ENCODE results near the gene TRPM4.
"Not testable (repeated sequence)": the region's sequence is repeated elsewhere in the genome, so short reads cannot be mapped to it uniquely, and the experiment has no call there.

TRPM4 gene

DNA sequence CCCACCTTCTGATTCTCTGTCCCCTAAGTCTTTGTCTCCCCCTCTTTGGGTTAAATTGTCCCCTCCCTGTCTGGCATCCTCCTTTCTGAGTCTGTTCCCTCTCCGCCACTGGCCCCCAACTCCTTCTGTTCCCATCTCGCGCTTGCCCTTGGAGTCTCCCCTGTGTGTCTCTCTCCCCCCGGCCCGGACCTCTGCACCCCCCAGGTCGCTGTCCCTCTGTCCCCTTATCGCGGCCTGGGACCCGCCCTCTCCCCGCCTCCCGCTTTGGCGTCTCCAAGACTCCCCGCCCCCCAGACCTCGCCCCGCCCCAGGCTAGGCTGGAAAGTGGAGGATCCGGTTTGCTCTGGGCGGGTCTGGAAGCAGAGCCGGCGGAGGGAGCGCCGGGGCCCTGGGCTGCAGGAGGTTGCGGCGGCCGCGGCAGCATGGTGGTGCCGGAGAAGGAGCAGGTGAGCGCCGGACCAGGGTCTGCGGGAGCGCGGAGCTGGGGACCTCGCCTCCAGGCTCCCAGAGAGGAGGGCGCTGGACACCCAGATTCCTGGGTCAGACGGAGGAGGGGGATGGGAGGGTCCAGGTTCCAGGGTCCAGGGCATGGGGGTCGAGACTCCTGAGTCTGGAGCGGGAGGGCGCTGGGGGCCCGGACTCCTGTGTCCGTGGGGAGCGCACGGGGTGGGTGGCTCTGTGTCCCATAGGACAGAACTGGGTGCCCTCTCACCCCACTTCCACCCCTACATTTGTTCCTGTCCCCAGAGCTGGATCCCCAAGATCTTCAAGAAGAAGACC lies at the start of gene TRPM4:
Gene TRPM4 (plus strand): TSS at position 348 of the 780 bp plus-strand sequence. CDS start 75 bp downstream, at position 423.
- DNase-seq (ENCODE audit: low read depth, low spot score) = no peak

DNA sequence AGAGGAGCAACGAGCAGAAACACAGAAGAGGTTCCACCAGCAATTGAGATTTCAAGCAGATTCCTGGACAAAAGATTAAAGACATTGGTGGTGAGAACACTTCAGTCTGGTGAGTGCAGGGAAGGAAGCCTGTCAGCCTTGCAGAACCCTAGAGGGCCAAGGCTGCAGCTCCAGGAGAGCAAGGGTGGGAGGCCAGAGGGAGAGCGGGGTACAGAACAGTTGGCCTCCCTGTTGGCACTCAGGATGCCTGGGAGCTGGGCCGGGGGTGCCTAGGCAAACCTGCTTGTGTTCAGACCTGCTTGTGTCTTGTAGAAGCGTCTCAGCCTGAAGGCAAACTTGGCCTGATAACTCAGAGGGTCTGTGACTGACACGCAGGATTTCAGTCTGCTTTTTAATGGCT lies 48.5 kb upstream of the TRPM4 start:
- DNase-seq (ENCODE audit: low read depth, low spot score) = no peak

DNA sequence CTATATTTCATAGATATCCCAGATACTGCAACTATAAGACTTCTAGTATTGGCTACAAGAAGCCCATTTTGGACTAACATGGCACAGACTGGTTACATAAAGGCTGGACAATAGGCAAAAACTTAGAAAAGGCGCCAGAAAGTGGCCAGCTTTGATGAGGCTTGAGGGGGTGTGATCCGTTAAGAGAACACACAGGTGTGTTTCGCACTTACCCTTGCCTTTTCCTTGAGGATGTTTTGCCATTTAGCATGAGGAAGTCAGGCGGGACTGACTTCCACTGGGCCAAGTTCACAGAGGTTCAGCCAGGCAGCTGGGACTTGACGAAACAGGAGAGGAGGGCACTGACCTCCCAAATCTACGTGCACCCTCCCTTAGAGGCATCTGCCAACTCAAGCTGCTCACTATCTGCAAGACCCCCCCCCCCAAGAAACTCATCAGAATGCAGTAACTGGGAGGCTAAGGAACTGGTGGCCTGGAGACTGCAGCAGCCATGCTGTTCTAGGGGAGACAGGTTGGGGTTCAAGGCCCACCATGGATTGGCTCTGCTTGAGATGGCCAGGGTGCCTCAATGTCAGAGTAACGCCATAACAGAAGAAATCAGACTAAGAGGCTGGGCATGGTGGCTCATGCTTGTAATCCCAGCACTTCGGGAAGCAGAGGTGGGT lies 47.9 kb upstream of the TRPM4 start:
- no peak for DNase-seq (ENCODE audit: low read depth, low spot score)

DNA sequence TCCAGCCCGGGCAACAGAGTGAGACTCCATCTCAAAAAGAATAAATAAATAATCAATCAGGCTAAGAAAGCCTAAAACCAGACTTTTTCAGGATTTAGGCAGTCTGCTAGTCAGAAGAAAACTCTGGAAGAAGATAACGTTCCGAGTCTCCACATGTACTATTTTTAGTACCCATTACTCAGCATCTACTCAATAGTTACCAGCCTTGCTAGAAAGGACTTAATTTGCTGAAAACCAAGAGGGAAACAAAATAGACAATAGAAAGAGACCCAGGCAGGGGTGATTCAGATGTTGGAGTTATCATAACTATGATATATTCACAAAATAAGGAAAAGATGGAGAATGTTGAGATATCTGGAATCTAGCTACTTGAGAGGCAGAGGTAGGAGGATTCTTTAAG lies 47.0 kb upstream of the TRPM4 start:
- no peak for DNase-seq (ENCODE audit: low read depth, low spot score)

DNA sequence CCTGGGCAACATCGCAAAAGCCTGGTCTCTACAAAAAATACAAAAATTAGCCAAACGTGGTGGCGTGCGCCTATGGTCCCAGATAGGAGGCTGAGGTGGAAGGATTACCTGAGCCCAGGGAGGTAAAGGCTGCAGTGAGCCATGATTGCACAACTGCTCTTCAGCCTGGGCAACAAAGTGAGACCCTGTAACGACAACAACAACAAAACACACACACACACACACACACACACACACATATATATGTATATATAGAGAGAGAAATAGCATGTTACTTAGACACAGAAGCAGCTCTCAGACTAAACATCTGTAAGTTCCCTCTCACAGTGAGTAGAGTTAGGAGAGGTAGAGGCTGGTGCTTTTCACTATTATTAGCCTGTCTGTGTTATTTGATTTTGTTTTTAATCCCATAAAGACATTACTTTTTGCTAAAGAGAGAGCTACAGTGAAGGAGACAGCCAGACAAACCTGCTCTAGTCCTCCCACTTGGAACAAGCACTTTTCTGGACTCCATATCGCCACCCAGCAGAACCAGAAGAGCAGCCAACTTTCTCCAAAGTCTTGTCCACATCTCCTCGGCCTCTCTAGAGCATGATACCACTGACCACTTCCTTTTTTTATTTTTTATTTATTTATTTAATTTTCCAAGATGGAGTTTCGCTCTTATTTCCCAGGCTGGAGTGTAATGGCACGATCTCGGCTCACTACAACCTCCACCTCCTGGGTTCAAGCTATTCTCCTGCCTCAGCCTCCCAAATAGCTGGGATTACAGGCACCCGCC lies 46.2 kb upstream of the TRPM4 start:
- DNase-seq (ENCODE audit: low read depth, low spot score) = no peak

DNA sequence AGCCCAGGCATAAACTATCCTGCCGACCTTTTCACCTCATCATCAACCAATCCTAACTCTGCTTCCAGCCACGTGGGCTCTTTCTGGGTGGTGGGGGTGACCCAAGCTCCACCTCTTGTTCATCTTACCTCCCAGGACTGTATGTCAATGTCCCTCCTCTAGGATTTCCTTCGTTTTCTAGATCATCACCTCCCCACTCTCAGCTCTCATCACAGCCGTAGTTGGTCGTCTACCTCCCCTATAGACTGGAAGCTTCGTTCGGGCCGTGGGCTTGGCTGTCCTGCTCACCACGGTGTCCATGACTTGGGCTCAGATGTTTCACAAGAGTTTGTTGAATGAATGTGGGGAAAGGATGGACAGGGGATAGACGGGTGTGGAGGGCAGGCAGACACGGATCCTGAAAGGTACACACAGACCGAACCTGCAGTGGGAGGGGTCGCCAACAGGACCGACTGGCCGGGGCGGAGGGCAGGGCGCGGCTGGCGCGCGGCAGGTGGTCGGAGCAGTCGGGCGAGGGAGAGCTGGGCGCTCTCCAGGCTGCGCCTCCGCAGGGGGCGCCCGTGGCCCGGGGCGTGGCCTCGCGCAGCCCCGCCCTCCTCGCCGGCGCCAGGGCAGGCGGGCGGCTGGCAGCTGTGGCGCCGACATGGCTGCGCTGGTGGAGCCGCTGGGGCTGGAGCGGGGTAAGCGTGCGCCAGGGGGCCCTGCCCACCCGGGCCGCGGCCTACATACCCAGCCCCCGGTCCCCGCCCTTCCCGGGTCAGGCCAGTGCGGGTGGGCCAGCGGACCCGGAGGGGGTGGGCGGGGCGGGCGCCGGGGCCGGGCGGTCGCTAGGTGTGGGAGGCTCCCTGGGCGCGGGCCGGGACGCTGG lies 43.6 kb upstream of the TRPM4 start, which contains the start of gene LIN7B:
Gene LIN7B (plus strand): TSS at position 609 of the 868 bp plus-strand sequence. CDS start 35 bp downstream, at position 644.
- DNase-seq (ENCODE audit: low read depth, low spot score) = no peak

DNA sequence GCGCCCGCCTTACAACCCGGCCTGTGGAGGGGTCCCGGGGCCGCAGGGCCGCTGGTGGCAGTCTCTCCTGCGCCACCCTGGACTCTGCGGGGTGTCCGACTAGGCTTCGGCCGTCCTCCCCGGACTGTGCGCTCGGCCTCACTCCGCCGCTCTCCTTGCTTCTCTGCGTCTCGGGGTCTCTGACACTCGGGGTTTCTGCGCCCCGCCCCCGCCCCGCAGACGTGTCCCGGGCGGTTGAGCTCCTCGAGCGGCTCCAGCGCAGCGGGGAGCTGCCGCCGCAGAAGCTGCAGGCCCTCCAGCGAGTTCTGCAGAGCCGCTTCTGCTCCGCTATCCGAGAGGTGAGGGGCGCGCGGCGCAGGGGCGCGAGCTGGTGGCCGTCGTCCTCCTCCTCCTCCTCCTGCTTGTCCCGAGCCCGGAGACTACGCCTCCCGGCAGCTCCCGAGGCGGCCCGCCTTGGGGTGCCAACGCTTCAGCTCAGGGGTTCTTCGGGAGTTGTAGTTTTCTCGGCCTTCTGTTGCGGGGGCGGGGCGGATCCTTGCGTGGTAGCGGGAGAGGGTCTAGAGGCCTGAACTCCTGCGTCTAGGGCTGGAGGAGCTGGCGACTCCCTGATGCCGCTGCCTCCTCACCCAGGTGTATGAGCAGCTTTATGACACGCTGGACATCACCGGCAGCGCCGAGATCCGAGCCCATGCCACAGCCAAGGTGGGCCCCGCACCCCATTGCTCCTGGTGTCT lies 42.8 kb upstream of the TRPM4 start:
- no peak for DNase-seq (ENCODE audit: low read depth, low spot score)

DNA sequence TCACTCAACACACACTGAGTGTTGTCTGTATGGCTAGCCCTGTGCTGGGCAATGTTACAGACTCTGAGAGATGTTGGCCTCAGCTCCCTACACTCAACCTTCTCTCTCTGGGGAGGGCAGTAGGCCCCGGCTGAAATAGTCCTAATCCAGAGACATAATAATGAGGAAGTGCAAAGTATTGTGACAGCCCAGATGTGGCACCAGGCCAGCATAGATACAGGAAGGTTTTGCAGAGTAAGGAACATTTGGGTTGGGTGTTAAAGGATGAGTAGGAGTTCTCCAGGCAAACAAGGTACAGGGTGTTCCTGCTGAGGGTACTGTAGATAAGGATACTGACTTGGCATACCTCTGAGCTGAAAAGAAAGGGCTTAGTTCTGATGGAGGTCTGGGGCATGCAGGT lies 41.0 kb upstream of the TRPM4 start:
- no peak for DNase-seq (ENCODE audit: low read depth, low spot score)

DNA sequence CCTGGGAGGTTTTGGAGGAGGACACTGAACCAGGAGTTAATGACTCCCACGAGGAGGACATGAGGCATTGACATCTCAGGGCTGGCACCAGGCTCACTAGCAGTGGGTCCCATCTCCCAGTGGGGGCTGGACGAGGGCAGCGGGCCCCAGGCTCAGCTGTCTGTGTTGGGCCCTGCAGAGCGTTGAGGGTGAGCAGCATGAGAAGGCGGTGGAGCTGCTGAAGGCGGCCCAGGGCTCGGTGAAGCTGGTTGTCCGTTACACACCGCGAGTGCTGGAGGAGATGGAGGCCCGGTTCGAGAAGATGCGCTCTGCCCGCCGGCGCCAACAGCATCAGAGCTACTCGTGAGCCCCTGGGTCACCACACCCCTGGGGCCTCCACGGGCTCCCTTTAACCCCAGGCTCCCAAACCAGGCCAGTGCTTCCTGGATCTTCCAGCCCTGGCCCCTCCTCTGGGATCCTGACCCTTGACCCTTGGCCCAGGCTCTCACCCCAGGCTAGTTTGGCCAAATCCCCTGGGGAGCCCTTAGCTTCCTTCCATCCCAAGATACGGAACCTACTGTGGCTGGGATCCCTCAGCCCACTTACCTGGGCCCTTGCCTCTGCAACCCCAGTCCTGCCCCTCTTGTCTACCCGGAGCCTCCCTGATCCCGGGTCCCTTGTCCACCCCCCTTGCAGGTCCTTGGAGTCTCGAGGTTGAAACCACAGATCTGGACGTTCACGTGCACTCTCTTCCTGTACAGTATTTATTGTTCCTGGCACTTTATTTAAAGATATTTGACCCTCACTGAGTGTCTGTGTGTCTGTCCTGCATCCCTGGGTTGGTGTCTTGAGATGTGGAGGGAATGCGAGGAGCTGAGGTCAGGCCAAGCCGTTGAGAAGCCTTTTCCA lies 39.7 kb upstream of the TRPM4 start:
- no peak for DNase-seq (ENCODE audit: low read depth, low spot score)

DNA sequence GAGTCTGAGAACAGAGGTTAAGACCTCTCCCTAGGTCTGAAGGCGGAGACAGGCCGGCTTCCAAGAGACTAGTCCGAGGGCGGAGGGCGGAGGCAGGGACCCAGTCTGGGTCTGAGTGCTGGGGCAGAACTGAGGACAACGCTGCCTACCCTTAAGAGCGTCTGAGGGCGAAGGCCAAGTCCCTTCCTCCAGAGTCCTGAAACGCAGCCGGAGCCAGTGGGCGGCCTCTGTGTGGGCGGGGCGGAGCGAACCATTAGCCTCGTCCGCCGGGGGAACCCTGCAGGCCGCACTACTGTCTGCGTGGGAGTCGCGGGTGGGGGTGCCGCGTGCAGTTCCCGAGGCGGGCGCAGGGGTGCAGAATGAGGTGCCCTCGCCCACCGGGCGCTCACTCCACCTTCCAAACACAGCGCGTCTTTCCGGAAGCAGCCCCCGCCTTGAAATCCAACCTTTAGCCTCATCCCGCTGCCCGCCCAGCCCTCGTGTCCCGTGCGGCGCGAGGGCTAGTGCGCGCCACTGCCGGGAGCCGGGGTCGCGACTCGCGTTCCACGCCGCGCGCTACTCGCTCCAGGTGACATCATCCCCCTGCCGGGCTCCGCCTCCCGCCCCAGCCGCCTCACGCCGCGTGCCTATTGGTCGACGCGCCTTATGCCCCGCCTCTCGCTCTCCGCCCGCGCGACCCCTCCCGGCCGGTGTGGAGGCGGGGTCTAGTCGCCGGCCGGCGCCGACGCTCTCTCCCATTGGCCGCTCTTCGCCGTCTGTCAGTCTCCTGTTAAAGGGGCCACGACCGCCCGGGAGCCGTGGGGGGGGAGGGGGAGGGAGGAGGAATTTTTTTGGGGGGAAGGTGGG lies 38.8 kb upstream of the TRPM4 start, which contains the start of gene C19orf73:
Gene C19orf73 (minus strand): TSS at position 579 of the 846 bp plus-strand sequence. CDS start 121 bp downstream, at position 458.
- peak; percentile 81 for DNase-seq (ENCODE audit: low read depth, low spot score)

DNA sequence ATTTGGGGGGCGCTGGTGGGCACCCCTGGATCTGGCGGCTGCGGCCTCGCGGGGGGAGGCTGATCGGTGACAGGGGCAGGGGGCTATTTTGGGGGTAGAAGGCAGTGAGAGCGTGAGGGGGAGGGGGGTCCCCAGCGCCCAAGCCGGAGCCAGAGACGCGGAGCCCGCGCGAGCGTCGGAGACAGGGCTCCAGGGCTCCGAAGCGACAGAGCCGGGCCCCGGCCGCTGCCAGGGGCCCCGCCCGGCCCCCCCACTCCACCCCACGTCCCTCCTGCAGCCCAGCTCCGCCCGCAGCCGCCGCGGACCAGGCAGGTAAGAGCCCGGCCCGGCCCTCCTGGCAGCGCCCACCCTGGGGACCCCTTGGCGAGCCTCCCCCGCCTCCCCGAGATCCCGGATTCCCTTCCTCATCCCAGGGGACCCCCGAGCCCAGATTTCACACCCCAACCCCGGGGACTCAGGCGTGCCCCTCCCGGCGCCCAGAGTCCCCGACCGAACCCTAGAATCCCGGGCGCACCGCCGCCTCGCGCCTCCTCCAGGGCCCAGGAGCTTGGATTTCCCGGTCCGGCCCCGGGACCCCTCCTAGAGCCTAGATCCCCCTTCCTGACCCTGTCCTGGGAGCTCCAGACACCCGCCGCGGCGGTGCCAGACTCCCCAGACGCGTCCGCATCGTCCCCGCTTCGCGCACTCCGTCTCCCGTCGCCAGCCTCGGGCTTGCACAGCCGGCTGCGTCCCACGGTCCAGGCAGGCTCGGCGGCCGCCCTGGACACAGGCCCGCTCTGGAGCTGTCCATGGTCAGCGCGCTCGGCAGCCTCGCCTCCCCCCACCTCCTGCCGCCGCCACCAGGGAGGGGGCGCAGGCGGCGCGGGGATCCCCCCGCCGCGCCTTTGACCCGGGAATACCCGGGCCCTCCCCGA lies 37.9 kb upstream of the TRPM4 start, which contains the start of gene PPFIA3:
Gene PPFIA3 (plus strand): TSS at position 134 of the 914 bp plus-strand sequence. CDS start 8,330 bp downstream, outside the sequence.
- no peak for DNase-seq (ENCODE audit: low read depth, low spot score)

DNA sequence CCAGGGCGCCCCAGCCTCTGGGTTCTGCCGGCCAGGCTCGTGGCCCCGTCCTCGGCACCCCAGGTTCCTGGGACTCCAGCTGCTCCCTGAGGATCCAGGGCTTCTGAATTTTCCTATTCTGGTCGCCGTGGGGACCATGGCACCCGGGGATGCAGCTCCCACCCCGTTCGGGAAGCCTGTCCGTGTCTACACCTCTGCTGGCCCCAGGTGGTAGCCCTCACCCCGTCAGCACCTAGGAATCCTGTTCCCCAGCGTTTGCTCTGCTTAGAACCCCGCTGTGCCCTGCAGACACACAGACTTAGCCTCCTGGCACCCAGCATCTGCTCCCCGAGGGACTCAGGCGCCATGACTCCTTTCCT lies 37.3 kb upstream of the TRPM4 start:
- DNase-seq (ENCODE audit: low read depth, low spot score) = no peak

DNA sequence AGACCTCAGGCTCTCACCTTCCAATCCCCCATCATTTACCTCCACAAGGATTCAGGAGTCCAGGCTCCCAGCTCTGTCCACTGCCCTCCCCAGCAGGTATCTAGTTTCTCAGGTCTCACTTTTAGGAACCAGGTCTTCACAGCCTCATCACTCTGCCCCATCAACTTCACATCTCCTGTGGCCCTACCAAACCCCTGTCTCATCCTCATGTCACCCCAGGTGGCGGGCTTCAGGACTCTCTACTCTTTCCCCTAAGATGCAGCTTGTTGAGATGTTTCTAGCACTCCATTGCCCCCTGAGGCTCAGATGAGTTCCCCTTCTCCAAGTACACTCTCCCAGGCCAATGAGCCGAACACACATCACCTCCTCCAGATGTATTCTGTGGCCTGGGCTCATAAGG lies 36.7 kb upstream of the TRPM4 start:
- no peak for DNase-seq (ENCODE audit: low read depth, low spot score)

DNA sequence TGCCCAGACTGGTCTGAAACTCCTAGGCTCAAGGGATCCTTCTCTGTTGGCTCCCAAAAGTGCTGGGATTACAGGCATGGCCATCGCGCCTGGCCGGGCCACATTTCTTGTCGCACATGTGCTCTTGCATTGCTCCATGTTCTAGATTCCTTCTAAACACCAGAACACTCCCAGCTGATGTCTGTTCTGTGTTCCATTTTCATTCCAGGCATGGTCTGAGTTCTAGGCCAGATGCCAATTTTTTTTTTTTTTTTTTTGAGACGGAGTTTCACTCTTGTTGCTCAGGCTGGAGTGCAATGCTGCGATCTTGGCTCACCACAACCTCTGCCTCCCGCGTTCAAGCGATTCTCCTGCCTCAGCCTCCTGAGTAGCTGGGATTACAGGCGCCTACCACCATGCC lies 35.8 kb upstream of the TRPM4 start:
- not testable (repeated sequence) for DNase-seq (ENCODE audit: low read depth, low spot score)

DNA sequence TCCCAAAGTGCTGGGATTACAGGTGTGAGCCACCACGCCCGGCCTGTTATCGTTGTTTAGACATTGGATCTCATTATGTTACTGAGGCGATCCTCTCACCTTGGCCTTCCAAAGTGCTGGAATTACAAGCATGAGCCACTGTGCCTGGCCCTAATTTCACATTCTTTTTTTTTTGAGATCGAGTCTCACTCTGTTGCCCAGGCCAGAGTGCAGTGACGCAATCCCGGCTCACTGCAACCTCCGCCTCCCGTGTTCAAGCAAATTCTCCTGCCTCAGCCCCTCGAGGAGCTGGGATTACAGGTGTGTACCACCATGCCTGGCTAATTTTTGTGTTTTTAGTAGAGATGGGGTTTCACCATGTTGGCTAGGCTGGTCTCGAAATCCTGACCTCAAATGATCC lies 34.3 kb upstream of the TRPM4 start:
- DNase-seq (ENCODE audit: low read depth, low spot score) = not testable (repeated sequence)

DNA sequence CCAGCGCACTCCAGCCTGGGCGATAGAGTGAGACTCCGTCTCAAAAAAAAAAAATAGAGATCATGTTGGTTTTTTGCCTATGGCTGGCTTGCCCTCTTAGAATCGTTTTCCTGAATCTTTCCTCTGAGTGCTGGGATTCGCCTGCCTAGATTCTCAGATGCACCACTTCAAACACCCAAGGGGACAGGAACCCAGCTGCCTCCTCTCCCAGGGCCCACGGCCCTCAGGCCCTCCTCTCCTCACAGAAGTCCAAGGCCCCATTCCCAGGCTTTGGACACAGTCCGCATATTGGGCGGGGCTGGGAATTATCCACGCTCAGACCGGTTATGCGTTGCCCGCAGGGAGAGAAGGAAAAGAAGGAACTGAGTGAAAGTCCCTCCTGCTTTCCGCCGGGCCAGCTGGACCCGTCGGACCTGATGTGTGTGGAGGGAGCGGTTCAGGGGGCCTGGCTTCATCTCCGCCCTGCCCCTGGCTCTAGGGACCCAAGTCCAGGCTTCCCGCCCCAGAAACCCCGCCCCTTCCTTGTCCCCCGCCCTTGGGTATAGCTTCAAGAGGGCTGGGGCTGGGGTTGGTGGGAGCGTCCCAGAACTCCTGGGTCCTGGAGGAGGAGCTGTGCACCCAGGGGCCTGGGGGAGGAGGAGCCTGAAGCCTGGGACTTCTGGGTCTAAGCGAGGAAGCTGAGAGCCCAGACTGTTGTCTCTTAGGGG lies 32.4 kb upstream of the TRPM4 start:
- no peak for DNase-seq (ENCODE audit: low read depth, low spot score)

DNA sequence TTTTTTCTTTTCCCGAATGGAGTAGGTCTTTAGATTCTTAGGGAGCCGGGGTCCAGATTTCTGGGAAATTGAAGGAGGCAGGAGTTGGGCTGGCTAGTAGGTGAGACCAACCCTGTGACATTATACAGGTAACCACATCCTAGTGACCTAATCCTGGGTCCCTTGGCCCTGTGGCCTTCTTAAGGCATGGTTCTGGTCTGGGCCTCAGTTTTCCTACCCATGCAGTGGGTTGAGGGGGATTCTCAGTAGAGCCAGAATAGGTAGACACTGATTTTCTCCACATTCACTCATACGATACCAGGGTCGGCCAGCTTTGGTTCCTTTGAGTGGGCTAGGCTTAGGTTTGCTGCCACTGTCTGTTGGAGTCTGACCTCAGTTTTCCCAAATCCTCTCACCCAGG lies 31.0 kb upstream of the TRPM4 start:
- DNase-seq (ENCODE audit: low read depth, low spot score) = no peak

Measured in brain pericyte (primary cell).